T-helper 1 cell treated with Interleukin-12 subunit alpha and Interleukin-12 subunit beta and Interleukin-4 antibody, amounts not matched to agents 30 μg/mL and 1 μg/mL, for 36 hours (primary cell): ENCODE results near the gene ESR2.

Experiments
- H3K27ac Mint-ChIP-seq: one replicate; pipeline ENCODE4 v1.8.0; 2021; ENCODE audit warnings: mild to moderate bottlenecking, mixed read lengths
- H3K27me3 Mint-ChIP-seq: one replicate; pipeline ENCODE4 v1.8.0; 2021; ENCODE audit warnings: low read depth, mixed read lengths
- H3K36me3 Mint-ChIP-seq: one replicate; pipeline ENCODE4 v1.8.0; 2021; ENCODE audit warnings: low read depth, mixed read lengths
- H3K4me1 Mint-ChIP-seq: one replicate; pipeline ENCODE4 v1.8.0; 2021; ENCODE audit warnings: low read depth, mixed read lengths
- H3K4me3 Mint-ChIP-seq: one replicate; pipeline ENCODE4 v1.8.0; 2021; ENCODE audit warnings: mild to moderate bottlenecking, moderate library complexity, mixed read lengths
- H3K9me3 Mint-ChIP-seq: one replicate; pipeline ENCODE4 v1.8.0; 2021; ENCODE audit warnings: mixed read lengths

The ESR2 gene

GRCh38 chr14:64208261-64208660 is 85.9 kb downstream of the ESR2 start:
- Mint-ChIP-seq H3K27me3 (no peaks in the 10 kb centered on the region), H3K27ac (no peak overlapping the region), H3K36me3 (peaks cover 25% of the 10 kb centered on the region), H3K4me3 (no peak overlapping the region), H3K4me1 (peaks cover 4% of the 10 kb centered on the region), H3K9me3 (no peaks in the 10 kb centered on the region)

DNA sequence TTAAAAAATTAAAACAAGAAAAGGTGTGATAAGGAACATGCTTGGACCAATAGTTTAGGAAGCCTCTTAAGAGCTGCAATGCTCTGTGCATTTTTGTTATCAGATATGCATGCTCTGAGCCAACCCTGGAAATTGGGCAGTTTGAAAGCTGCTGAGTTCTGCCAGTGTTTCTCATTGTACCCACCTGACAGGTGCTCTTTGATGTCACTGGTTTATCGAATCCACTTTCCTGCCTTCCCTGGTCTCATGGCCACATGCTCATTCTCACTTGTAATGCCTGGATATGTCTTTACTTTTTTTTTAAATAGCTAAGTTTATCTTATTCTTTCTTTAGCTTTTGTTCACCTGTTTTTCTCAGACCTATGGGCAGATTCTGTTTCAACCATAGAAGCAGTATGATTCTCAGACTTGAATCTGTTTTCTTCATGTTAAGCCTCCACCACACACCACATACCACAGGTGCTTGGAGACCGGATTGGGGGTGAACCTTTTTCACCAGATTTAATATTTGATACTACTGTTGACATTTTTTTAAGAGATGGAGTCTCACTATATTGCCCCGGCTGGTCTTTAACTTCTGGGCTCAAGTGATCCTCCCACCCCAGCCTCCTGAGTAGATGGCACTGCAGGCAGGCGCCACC is 90.7 kb downstream of the ESR2 start:
- H3K9me3 Mint-ChIP-seq, result no peaks in the 10 kb centered on the region
- H3K27ac Mint-ChIP-seq, result no peak overlapping the region
- H3K4me1 Mint-ChIP-seq, result no peaks in the 10 kb centered on the region
- H3K36me3 Mint-ChIP-seq, result peaks cover 13% of the 10 kb centered on the region
- no peaks in the 10 kb centered on the region for H3K27me3 Mint-ChIP-seq
- H3K4me3 Mint-ChIP-seq, result no peak overlapping the region

GRCh38 chr14:64202716-64203115 is 91.5 kb downstream of the ESR2 start:
- Mint-ChIP-seq H3K4me3 (no peak overlapping the region), H3K27me3 (no peaks in the 10 kb centered on the region), H3K27ac (no peak overlapping the region), H3K36me3 (peaks cover 15% of the 10 kb centered on the region), H3K4me1 (peaks cover 3% of the 10 kb centered on the region), H3K9me3 (no peaks in the 10 kb centered on the region)

DNA sequence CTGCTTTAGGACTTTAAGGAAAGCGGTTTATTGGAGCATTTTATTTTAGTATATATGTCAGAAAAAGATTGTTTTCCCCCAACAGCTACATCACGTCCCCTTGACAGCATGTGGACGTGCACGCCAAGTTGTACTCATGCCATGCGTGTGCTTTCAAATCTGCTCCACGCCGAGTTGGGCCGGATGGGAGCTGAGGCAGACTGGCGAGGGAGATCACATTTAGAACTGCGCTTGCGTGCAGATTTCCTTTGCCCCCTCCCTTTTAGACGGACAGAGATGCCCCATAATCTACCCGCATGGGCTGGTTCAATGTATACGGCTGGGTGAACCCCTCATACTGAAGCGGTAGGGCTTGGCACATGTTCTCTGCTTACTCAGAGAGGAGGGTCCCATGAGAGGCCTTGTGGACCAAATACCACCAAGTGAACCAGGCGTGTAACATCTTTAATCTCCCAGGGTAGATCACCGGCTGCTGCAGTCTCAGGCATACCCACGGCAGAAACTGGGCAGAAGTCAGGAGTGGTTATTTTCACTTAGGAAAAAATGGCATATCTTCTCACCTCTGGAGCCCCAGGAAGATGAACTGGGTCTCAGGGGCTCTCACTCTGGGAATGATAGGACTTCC is 92.1 kb downstream of the ESR2 start:
- no peaks in the 10 kb centered on the region for H3K9me3 Mint-ChIP-seq
- H3K4me1 Mint-ChIP-seq, result peaks cover 9% of the 10 kb centered on the region
- H3K36me3 Mint-ChIP-seq, result peaks cover 14% of the 10 kb centered on the region
- H3K27ac Mint-ChIP-seq, result no peak overlapping the region
- no peaks in the 10 kb centered on the region for H3K27me3 Mint-ChIP-seq
- H3K4me3 Mint-ChIP-seq, result no peak overlapping the region

- Mint-ChIP-seq H3K4me3 (no peak overlapping the region), H3K4me1 (peaks cover 10% of the 10 kb centered on the region), H3K36me3 (peaks cover 13% of the 10 kb centered on the region), H3K9me3 (no peaks in the 10 kb centered on the region), H3K27me3 (no peaks in the 10 kb centered on the region), H3K27ac (no peak overlapping the region)
These were observed 92.9 kb downstream of the ESR2 start for GRCh38 chr14:64201296-64201695.

- H3K36me3 Mint-ChIP-seq, result peaks cover 16% of the 10 kb centered on the region
- H3K9me3 Mint-ChIP-seq, result no peaks in the 10 kb centered on the region
- peaks cover 20% of the 10 kb centered on the region for H3K4me1 Mint-ChIP-seq
- no peak overlapping the region for H3K27ac Mint-ChIP-seq
- no peak overlapping the region for H3K4me3 Mint-ChIP-seq
- H3K27me3 Mint-ChIP-seq, result no peaks in the 10 kb centered on the region
These were observed 94.0 kb downstream of the ESR2 start for GRCh38 chr14:64200170-64200569.

DNA sequence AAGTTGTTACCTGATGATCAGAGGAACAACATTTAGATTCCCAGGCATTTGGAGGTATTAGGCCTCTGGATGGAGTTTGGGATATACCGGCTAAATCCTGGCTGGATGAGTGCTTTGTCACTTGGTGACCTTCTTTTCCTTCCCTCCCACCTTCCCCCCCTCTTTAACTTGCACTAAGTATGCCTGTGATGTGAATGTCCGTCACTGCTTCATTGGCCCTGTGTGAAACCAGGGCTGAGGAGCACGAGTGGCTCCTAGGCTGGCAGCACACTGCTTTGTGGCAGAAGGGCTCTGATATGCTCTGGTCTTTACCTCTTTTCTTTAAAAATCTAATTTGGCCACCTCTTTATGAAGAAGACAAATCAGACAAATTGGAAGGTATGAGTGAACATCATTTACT is 95.7 kb downstream of the ESR2 start:
- Mint-ChIP-seq H3K27me3 (no peaks in the 10 kb centered on the region), H3K36me3 (peaks cover 18% of the 10 kb centered on the region), H3K4me3 (no peak overlapping the region), H3K4me1 (peaks cover 34% of the 10 kb centered on the region), H3K27ac (peak overlapping the region; percentile 29), H3K9me3 (no peaks in the 10 kb centered on the region)

GRCh38 chr14:64197996-64198395 is 96.2 kb downstream of the ESR2 start:
- H3K27ac Mint-ChIP-seq, result no peak overlapping the region
- H3K4me1 Mint-ChIP-seq, result peaks cover 34% of the 10 kb centered on the region
- no peaks in the 10 kb centered on the region for H3K27me3 Mint-ChIP-seq

DNA sequence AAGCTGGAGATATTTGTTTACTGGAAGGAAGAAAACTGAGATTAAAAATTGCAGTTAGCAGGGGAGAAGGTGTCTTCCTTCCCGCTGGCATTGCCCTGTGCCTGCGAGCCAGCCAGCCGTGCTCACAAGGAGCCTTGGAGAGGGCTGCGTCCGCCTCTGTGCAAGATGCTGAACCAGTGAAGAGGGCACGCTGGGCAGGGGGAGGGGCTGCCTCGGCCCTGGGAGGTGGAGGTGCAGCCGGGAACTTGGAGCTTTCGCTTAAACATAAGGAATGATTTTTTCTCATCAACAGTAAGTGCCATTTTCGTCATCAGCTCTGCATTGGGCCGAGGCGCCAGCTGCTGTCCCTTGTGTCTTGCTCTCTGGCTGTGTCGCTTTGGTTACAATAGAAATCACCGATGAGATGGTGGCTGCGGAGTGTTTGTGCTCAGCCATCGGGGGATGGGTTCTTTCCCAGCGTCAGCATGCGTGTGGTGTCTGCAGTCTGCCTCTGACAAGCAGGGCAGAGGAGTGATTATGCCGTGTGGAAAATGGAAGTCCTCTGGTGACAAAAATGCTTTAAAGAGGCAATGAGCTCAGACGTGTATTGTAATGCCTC is 97.3 kb downstream of the ESR2 start:
- peak overlapping the region; percentile 61 for H3K4me3 Mint-ChIP-seq
- no peaks in the 10 kb centered on the region for H3K9me3 Mint-ChIP-seq
- no peak overlapping the region for H3K27ac Mint-ChIP-seq
- H3K36me3 Mint-ChIP-seq, result peaks cover 28% of the 10 kb centered on the region
- no peaks in the 10 kb centered on the region for H3K27me3 Mint-ChIP-seq
- peaks cover 34% of the 10 kb centered on the region for H3K4me1 Mint-ChIP-seq

More at GRCh38 chr14:64197996-64198395, 96.2 kb downstream of the ESR2 start:
- Mint-ChIP-seq H3K4me3 (no peak overlapping the region), H3K36me3 (peaks cover 21% of the 10 kb centered on the region), H3K9me3 (no peaks in the 10 kb centered on the region)

DNA sequence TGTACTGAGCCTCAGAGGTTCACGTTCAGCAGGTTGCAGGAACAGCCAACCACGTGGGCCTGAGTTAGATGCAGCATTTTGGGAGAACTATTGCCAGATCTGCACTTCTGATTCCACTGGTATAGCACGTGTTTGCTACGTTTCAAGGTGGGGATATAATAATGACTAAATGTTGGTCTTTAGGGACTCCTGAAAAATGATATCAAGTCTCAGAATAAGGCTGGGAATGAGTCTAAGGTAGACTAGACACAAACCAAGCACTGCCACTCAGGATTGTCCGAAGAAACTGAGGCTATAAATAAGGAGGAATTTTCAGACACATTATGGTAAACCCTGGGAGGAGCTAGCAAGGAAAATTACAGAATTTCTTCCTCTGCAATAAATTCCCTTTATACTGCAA is 98.1 kb downstream of the ESR2 start:
- Mint-ChIP-seq H3K4me1 (peaks cover 36% of the 10 kb centered on the region), H3K4me3 (no peak overlapping the region), H3K36me3 (peaks cover 32% of the 10 kb centered on the region), H3K27me3 (no peaks in the 10 kb centered on the region), H3K9me3 (no peaks in the 10 kb centered on the region), H3K27ac (peak overlapping the region; percentile 27)

- no peak overlapping the region for H3K4me3 Mint-ChIP-seq
- H3K9me3 Mint-ChIP-seq, result no peaks in the 10 kb centered on the region
- peaks cover 38% of the 10 kb centered on the region for H3K4me1 Mint-ChIP-seq
- H3K27ac Mint-ChIP-seq, result peak overlapping the region; percentile 77
- H3K27me3 Mint-ChIP-seq, result no peaks in the 10 kb centered on the region
- H3K36me3 Mint-ChIP-seq, result peaks cover 37% of the 10 kb centered on the region
These were observed 99.0 kb downstream of the ESR2 start for GRCh38 chr14:64195199-64195598.

- H3K27me3 Mint-ChIP-seq, result no peaks in the 10 kb centered on the region
- H3K9me3 Mint-ChIP-seq, result no peaks in the 10 kb centered on the region
- H3K4me3 Mint-ChIP-seq, result no peak overlapping the region
- H3K27ac Mint-ChIP-seq, result peak overlapping the region; percentile 77
- H3K4me1 Mint-ChIP-seq, result peaks cover 38% of the 10 kb centered on the region
- peaks cover 37% of the 10 kb centered on the region for H3K36me3 Mint-ChIP-seq
These were observed 99.8 kb downstream of the ESR2 start for GRCh38 chr14:64194404-64194803.

DNA sequence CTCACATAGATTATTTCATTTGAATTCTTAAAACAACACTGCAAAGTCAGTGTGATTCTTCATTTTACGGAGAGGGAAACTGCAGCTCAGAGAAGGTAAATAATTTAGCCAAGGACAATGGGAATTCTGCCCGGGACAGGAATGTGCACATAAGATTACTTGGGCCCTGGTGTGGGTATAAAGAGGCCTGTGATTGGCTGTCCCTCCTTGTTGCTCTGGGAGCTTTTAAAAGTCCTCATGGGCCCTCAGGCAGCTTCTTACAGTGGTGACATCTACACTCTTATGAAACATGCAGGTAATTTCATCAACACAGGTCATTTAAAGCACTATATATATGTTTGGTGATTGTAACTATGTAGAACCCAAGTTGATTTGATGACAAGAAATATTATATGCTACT is 100.3 kb downstream of the ESR2 start:
- Mint-ChIP-seq H3K27me3 (no peaks in the 10 kb centered on the region), H3K9me3 (no peaks in the 10 kb centered on the region), H3K27ac (peak overlapping the region; percentile 77), H3K4me3 (no peak overlapping the region), H3K36me3 (peaks cover 37% of the 10 kb centered on the region), H3K4me1 (peaks cover 38% of the 10 kb centered on the region)

- Mint-ChIP-seq H3K27ac (no peak overlapping the region), H3K4me1 (peaks cover 28% of the 10 kb centered on the region), H3K27me3 (no peaks in the 10 kb centered on the region), H3K9me3 (no peaks in the 10 kb centered on the region), H3K36me3 (peaks cover 44% of the 10 kb centered on the region), H3K4me3 (no peak overlapping the region)
These were observed 102.4 kb downstream of the ESR2 start for GRCh38 chr14:64191756-64192155.

- Mint-ChIP-seq H3K4me1 (peaks cover 25% of the 10 kb centered on the region), H3K36me3 (peaks cover 49% of the 10 kb centered on the region), H3K4me3 (no peak overlapping the region), H3K27me3 (no peaks in the 10 kb centered on the region), H3K9me3 (no peaks in the 10 kb centered on the region), H3K27ac (peak overlapping the region; percentile 51)
These were observed 103.1 kb downstream of the ESR2 start for GRCh38 chr14:64190974-64191502.
